Measurements from ENCODE around the gene SLU7.
"Not testable (repeated sequence)": the region's sequence is repeated elsewhere in the genome, so short reads cannot be mapped to it uniquely, and the experiment has no call there.

The SLU7 gene

GRCh38 chr5:160450164-160450932 lies 31.5 kb upstream of the SLU7 start:
- no peak for DNase-seq (ENCODE audit: low spot score)

- no peak for DNase-seq (ENCODE audit: low spot score)
Measured at GRCh38 chr5:160449458-160449857, 30.6 kb upstream of the SLU7 start.

GRCh38 chr5:160448886-160449285 lies 30.0 kb upstream of the SLU7 start:
- no peak for DNase-seq (ENCODE audit: low spot score)

GRCh38 chr5:160445751-160446150 lies 26.9 kb upstream of the SLU7 start:
- DNase-seq (ENCODE audit: low spot score) = no peak

- no peak for DNase-seq (ENCODE audit: low spot score)
Measured at GRCh38 chr5:160445132-160445531, 26.3 kb upstream of the SLU7 start.

GRCh38 chr5:160444407-160444806 lies 25.5 kb upstream of the SLU7 start:
- no peak for DNase-seq (ENCODE audit: low spot score)

GRCh38 chr5:160442824-160443431 lies 24.0 kb upstream of the SLU7 start:
- DNase-seq (ENCODE audit: low spot score) = no peak

GRCh38 chr5:160441311-160441781 lies 22.5 kb upstream of the SLU7 start:
- DNase-seq (ENCODE audit: low spot score) = no peak

- peak; percentile 91 for DNase-seq (ENCODE audit: low spot score)
Measured at GRCh38 chr5:160439205-160439600, 20.3 kb upstream of the SLU7 start.

- peak; percentile 79 for DNase-seq (ENCODE audit: low spot score)
Measured at GRCh38 chr5:160438316-160439204, 19.7 kb upstream of the SLU7 start.

- DNase-seq (ENCODE audit: low spot score) = no peak
Measured at GRCh38 chr5:160437271-160437670, 18.4 kb upstream of the SLU7 start.

- DNase-seq (ENCODE audit: low spot score) = not testable (repeated sequence)
Measured at GRCh38 chr5:160436661-160437060, 17.8 kb upstream of the SLU7 start.

- no peak for DNase-seq (ENCODE audit: low spot score)
Measured at GRCh38 chr5:160436017-160436416, 17.1 kb upstream of the SLU7 start.

GRCh38 chr5:160435532-160435931 lies 16.7 kb upstream of the SLU7 start:
- no peak for DNase-seq (ENCODE audit: low spot score)

GRCh38 chr5:160434022-160434531 lies 15.2 kb upstream of the SLU7 start:
- DNase-seq (ENCODE audit: low spot score) = no peak

GRCh38 chr5:160432787-160433186 lies 13.9 kb upstream of the SLU7 start:
- DNase-seq (ENCODE audit: low spot score) = no peak

GRCh38 chr5:160432196-160432595 lies 13.3 kb upstream of the SLU7 start:
- no peak for DNase-seq (ENCODE audit: low spot score)

- no peak for DNase-seq (ENCODE audit: low spot score)
Measured at GRCh38 chr5:160427607-160428006, 8.7 kb upstream of the SLU7 start.

- no peak for DNase-seq (ENCODE audit: low spot score)
Measured at GRCh38 chr5:160423099-160423498, 4.2 kb upstream of the SLU7 start.

GRCh38 chr5:160421625-160422258 lies 2.9 kb upstream of the SLU7 start, which contains the start of gene PTTG1:
TSS of gene PTTG1 (plus strand) at chr5:160421855. CDS start at chr5:160422313, 458 bp downstream.
- peak; percentile 95 for DNase-seq (ENCODE audit: low spot score)

GRCh38 chr5:160420331-160420610 lies 1.4 kb upstream of the SLU7 start:
- no peak for DNase-seq (ENCODE audit: low spot score)

Data from activated CD4-positive, alpha-beta T cell treated with anti-CD3 and anti-CD28 coated beads, Interleukin-2, Interleukin-4, amounts not matched to agents 100 ng/mL and 50 ng/mL, durations not matched to agents 16 hours and 8 hours (primary cell).